NCI-H2081 (cell line): ENCODE data around the gene CX3CR1.

ENCODE experiments used
- DNase-seq, 2 experiments: peaks; one replicate each; lab custom pipeline; 2025; lab: John Stamatoyannopoulos, UW

The CX3CR1 gene

GRCh38 chr3:39222939-39223338 lies 56.9 kb downstream of the CX3CR1 start:
- no peak for DNase-seq

- no peak for DNase-seq
These were observed 57.4 kb downstream of the CX3CR1 start for GRCh38 chr3:39222462-39222861.

GRCh38 chr3:39221141-39221530 lies 58.7 kb downstream of the CX3CR1 start:
- no peak for DNase-seq

- no peak for DNase-seq
These were observed 59.3 kb downstream of the CX3CR1 start for GRCh38 chr3:39220407-39221140.

- DNase-seq: no peak
These were observed 60.1 kb downstream of the CX3CR1 start for GRCh38 chr3:39219702-39220101.

- no peak for DNase-seq
These were observed 63.6 kb downstream of the CX3CR1 start for GRCh38 chr3:39216176-39216790.

- DNase-seq: no peak
These were observed 66.2 kb downstream of the CX3CR1 start for GRCh38 chr3:39213613-39214012.
